ENCODE measurements around the gene FBRS. TPM values are rescaled to one million over a fixed set of nuclear protein-coding genes. Genes with fewer than 3 reads are reported as not detected.

The FBRS gene
- total and polyA plus RNA-seq, 2 donors (not counting 3 experiments of a cell fraction or from before 2014, with no cell fraction given): 15.5 to 68.6 TPM

- no peak for TF ChIP-seq GATA2 (IDR thresholded peaks at IDR 0.05; ENCODE audit: insufficient read depth, insufficient read length, low read depth, low read length)
- TF ChIP-seq POLR2AphosphoS5 (IDR thresholded peaks at IDR 0.05; ENCODE audit: insufficient read depth, low read depth, low read length): no peak
- no peak for TF ChIP-seq MYC (IDR thresholded peaks at IDR 0.05; ENCODE audit: low read depth, low read length)
- TF ChIP-seq CTCF (IDR thresholded peaks at IDR 0.05; ENCODE audit: extremely low read depth in 1 of 2, insufficient read depth in 1 of 2, low read depth in 1 of 2, low read length in 2 of 2): no peak
- TF ChIP-seq FOS (IDR thresholded peaks at IDR 0.05; ENCODE audit: borderline replicate concordance, insufficient read depth, low read length): no peak
- no peak for TF ChIP-seq MAX (IDR thresholded peaks at IDR 0.05; ENCODE audit: insufficient read depth, insufficient read length)
- TF ChIP-seq JUN (IDR thresholded peaks at IDR 0.05; ENCODE audit: borderline replicate concordance, insufficient read depth, insufficient read length, low read depth): no peak
- TF ChIP-seq EZH2 (IDR thresholded peaks at IDR 0.05; ENCODE audit: borderline replicate concordance, low read depth, low read length, severe bottlenecking): no peak
- no peak for TF ChIP-seq POLR2A (IDR thresholded peaks at IDR 0.05; ENCODE audit: low read depth, low read length)
- Histone ChIP-seq H3K27me3 (ENCODE audit: control insufficient read depth in 2 of 2, insufficient read depth in 2 of 2, low read length in 2 of 2) (no peaks in the 10 kb centered on the region), H2AFZ (ENCODE audit: low read depth, low read length) (no peak overlapping the region), H3K9ac (replicated peaks; ENCODE audit: extremely low read depth, insufficient read depth, low read length) (no peak overlapping the region), H3K4me2 (ENCODE audit: insufficient read depth, low read length) (no peak overlapping the region), H3K9me3 (replicated peaks; ENCODE audit: control insufficient read depth, insufficient read depth, low read length) (no peaks in the 10 kb centered on the region), H3K27ac (ENCODE audit: insufficient read depth, low read depth, low read length) (no peak overlapping the region), H3K79me2 (ENCODE audit: control insufficient read depth, insufficient read depth, low read length) (peaks cover 43% of the 10 kb centered on the region), H3K36me3 (ENCODE audit: control insufficient read depth in 2 of 2, extremely low read depth in 1 of 2, insufficient read depth in 2 of 2, low read length in 2 of 2) (peaks cover 23 to 69% of the 10 kb centered on the region in 2 experiments), H3K9me1 (replicated peaks; ENCODE audit: control insufficient read depth, extremely low read depth, insufficient read depth, low read length) (no peaks in the 10 kb centered on the region), H3K4me1 (ENCODE audit: control insufficient read depth, extremely low read depth, insufficient read depth, low read length) (peaks cover 12% of the 10 kb centered on the region), H3K4me3 (replicated peaks in 1 of 3; ENCODE audit: insufficient read depth in 1 of 3, low read depth in 1 of 3, low read length in 3 of 3) (no peak overlapping the region), H4K20me1 (replicated peaks; ENCODE audit: control insufficient read depth, extremely low read depth, insufficient read depth, low read length) (no peaks in the 10 kb centered on the region)
- DNase-seq (ENCODE audit: low read depth, low spot score) (no peak), FAIRE-seq (no peak)
- CTCF ChIA-PET: interaction anchor here (1.0 to 1.7 kb wide), 2 partner anchors 9 to 29 kb away, joined by 4 to 19 read pairs; no protein-coding TSS in a partner anchor
- intact Hi-C loops (cut with micrococcal nuclease) (no loop called here), dilution Hi-C loops (cut with MboI; ENCODE audit: extremely low pct_ligation_motif_present, low sequenced_read_pairs) (no loop called here)
- POLR2A ChIA-PET: no interaction called here
- no TSS peak for BruUV-seq (replicated peaks)
Measured at GRCh38 chr16:30664616-30665109, 6.4 kb downstream of the FBRS start.

Measured in endothelial cell of umbilical vein (primary cell).